Osteoblast (primary cell): ENCODE data around the gene DFFB. TPM values are rescaled to one million over a fixed set of nuclear protein-coding genes. Genes with fewer than 3 reads are reported as not detected.
A peak's percentile ranks its signal among the peaks of the same experiment; 100 is the strongest.

ENCODE experiments used
- DNase-seq: peaks from one replicate; pipeline ENCODE4 v3.0.0; 2011; ENCODE audit warnings: low spot score, mixed read lengths; ENCODE audit not compliant: insufficient read length; ENCODE audit errors: missing footprints
- H2AFZ ChIP-seq: 2 replicates; pipeline ENCODE4 v1.6.0; 2011; ENCODE audit warnings: mild to moderate bottlenecking, low read length
- H3K27ac ChIP-seq: 2 replicates; pipeline ENCODE4 v1.5.1; 2011; ENCODE audit warnings: mild to moderate bottlenecking, low read depth, low read length, moderate library complexity
- H3K27me3 ChIP-seq: 2 replicates; pipeline ENCODE4 v1.6.0; 2012; ENCODE audit warnings: mild to moderate bottlenecking, control low read depth, inconsistent platforms, low read length, moderate library complexity; ENCODE audit not compliant: insufficient read depth
- H3K36me3 ChIP-seq: 2 replicates; pipeline ENCODE4 v1.5.1; 2011; ENCODE audit warnings: mild to moderate bottlenecking, low read length, control low read depth, moderate library complexity; ENCODE audit not compliant: insufficient read depth
- H3K4me1 ChIP-seq: 2 replicates; pipeline ENCODE4 v1.5.1; 2011; ENCODE audit warnings: mild to moderate bottlenecking, low read length, control low read depth, moderate library complexity; ENCODE audit not compliant: insufficient read depth
- H3K4me2 ChIP-seq: 2 replicates; pipeline ENCODE4 v1.6.0; 2011; ENCODE audit warnings: mild to moderate bottlenecking, low read length; ENCODE audit not compliant: insufficient read depth
- H3K4me3 ChIP-seq: fragments of 200-600 bp; sonication (generic); 3 replicates; pipeline ENCODE4 v1.5.1; 2012; ENCODE audit warnings: mild to moderate bottlenecking, low read length, inconsistent platforms; ENCODE audit not compliant: insufficient read depth
- H3K79me2 ChIP-seq: 2 replicates; pipeline ENCODE4 v1.6.0; 2012; ENCODE audit warnings: mild to moderate bottlenecking, low read length, control low read depth, inconsistent platforms; ENCODE audit not compliant: insufficient read depth
- H3K9me3 ChIP-seq: 2 replicates; pipeline ENCODE4 v1.5.1; 2011; ENCODE audit warnings: low read depth, low read length, control low read depth
- H4K20me1 ChIP-seq: 2 replicates; pipeline ENCODE4 v1.6.0; 2012; ENCODE audit warnings: mild to moderate bottlenecking, low read length, control low read depth; ENCODE audit not compliant: insufficient read depth
- CTCF ChIP-seq: IDR thresholded peaks from 2 replicates; pipeline ENCODE4 v1.5.1; 2011; ENCODE audit warnings: mild to moderate bottlenecking, low read depth, low read length, moderate library complexity; ENCODE audit errors: extremely low read depth
- total RNA-seq: library from RNA; depleted of rRNA; stranded (reverse); fragments of >200 nt; gene quantifications from 2 replicates; pipeline ENCODE4 v1.2.3, GENCODE V29; 2012

Gene DFFB
- total RNA-seq, 1 donor: 5.1 TPM

GRCh38 chr1:3900969-3901529 is 43.8 kb downstream of the DFFB start:
- DNase-seq: peak; percentile 99
- Histone ChIP-seq H3K79me2 (peaks cover 39% of the 10 kb centered on the region), H3K4me1 (peaks cover 9% of the 10 kb centered on the region), H3K4me2 (peak overlapping the region; percentile 86), H3K36me3 (no peaks in the 10 kb centered on the region), H3K4me3 (peak overlapping the region; percentile 96), H3K9me3 (no peaks in the 10 kb centered on the region), H2AFZ (peak overlapping the region; percentile 90), H4K20me1 (peaks cover 12% of the 10 kb centered on the region), H3K27ac (peak overlapping the region; percentile 74), H3K27me3 (no peaks in the 10 kb centered on the region)
- no peak for TF ChIP-seq CTCF

- no peaks in the 10 kb centered on the region for H3K9me3 ChIP-seq
- no peaks in the 10 kb centered on the region for H3K36me3 ChIP-seq
- peaks cover 29% of the 10 kb centered on the region for H3K79me2 ChIP-seq
- H3K4me3 ChIP-seq: no peak overlapping the region
- peak; percentile 58 for DNase-seq
- peaks cover 9% of the 10 kb centered on the region for H3K4me1 ChIP-seq
- no peak for TF ChIP-seq CTCF
- peaks cover 3% of the 10 kb centered on the region for H4K20me1 ChIP-seq
- H2AFZ ChIP-seq: no peak overlapping the region
- H3K27ac ChIP-seq: no peak overlapping the region
- H3K27me3 ChIP-seq: no peaks in the 10 kb centered on the region
- H3K4me2 ChIP-seq: no peak overlapping the region
These were observed 44.8 kb downstream of the DFFB start for GRCh38 chr1:3902111-3902511.

- Histone ChIP-seq H3K9me3 (no peaks in the 10 kb centered on the region), H3K4me1 (peaks cover 9% of the 10 kb centered on the region), H3K27ac (no peak overlapping the region), H3K27me3 (no peaks in the 10 kb centered on the region), H3K4me3 (no peak overlapping the region), H3K4me2 (no peak overlapping the region), H3K36me3 (no peaks in the 10 kb centered on the region), H4K20me1 (peaks cover 3% of the 10 kb centered on the region), H3K79me2 (peaks cover 25% of the 10 kb centered on the region), H2AFZ (peak overlapping the region; percentile 47)
- DNase-seq: peak; percentile 52
- no peak for TF ChIP-seq CTCF
These were observed 45.4 kb downstream of the DFFB start for GRCh38 chr1:3902571-3903091.

GRCh38 chr1:3903141-3904005 is 46.1 kb downstream of the DFFB start:
- Histone ChIP-seq H3K4me1 (peaks cover 8% of the 10 kb centered on the region), H3K27ac (no peak overlapping the region), H2AFZ (no peak overlapping the region), H3K4me2 (no peak overlapping the region), H3K4me3 (no peak overlapping the region), H3K9me3 (no peaks in the 10 kb centered on the region), H4K20me1 (peaks cover 3% of the 10 kb centered on the region), H3K79me2 (peaks cover 18% of the 10 kb centered on the region), H3K27me3 (no peaks in the 10 kb centered on the region), H3K36me3 (no peaks in the 10 kb centered on the region)
- no peak for TF ChIP-seq CTCF
- DNase-seq: peak; percentile 77
